DMS 273 (cell line): Measurements from ENCODE around the gene PGBD2.
"Not testable (repeated sequence)": the region's sequence is repeated elsewhere in the genome, so short reads cannot be mapped to it uniquely, and the experiment has no call there.

ENCODE experiments used
- DNase-seq: peaks from one replicate; lab custom pipeline; 2025; ENCODE audit not compliant: unreplicated experiment; lab: John Stamatoyannopoulos, UW

The PGBD2 gene

GRCh38 chr1:248886237-248886895, 19.7 kb upstream of the PGBD2 start:
- DNase-seq: peak; percentile 63

GRCh38 chr1:248889914-248890243, 16.2 kb upstream of the PGBD2 start:
- DNase-seq: not testable (repeated sequence)

DNA sequence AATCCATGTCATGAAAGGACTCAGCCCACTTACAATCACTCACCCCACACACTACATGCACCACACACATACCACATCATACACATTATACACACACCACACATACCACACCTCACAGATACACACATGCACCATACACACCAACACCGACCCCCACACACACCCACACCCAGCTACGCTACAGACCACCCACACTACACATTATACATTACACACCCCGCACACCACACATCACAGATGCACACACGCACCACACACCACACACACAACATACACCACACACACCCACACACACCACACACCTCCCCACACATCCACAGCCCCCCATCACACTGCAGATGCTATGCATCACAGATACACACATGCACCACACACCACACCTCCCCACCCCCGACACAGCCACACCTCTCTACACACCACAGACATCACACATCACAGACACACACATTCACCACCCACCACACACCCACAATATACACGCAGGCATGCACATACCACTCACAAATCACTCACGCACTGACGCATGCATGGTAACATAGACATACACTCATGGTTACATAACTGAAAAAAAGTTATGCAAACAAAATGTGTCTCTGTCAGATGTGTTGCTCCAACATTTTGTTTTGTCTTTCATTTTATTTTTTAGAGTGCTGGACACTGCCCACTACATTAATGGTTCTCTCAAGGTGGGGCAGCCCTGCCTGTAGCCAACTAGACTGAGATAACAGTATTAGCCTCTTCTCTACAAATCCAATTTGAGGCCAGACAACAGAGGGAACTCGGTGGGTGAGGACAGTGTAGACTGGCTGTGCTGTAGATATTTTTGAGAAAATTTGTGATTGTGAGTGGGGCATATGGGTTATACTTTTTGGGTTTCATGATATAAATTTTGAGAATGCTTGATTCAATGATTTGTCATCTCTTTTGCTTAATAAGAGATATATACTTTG, 15.2 kb upstream of the PGBD2 start:
- DNase-seq: no peak

DNA sequence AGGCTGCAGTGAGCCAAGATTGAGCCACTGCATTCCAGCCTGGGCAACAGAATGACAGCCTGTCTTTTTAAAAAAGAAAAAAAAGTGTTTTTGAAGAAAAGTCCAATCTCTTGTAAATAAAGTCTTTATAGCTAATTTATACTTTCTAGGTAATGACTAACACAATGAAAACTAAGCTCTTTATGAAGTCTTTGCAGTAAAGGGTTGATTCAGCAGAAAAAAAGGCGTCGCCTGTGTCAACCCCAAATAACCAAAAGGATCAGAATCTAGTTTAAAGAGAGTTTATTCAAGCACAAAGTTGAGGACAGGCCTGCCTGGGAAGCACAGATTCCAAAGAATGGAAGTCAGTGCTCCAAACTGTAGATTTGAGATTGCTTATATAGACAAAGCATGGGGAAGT, 14.3 kb upstream of the PGBD2 start:
- no peak for DNase-seq

- DNase-seq: no peak
These were observed 13.4 kb upstream of the PGBD2 start for GRCh38 chr1:248892590-248892989.

DNA sequence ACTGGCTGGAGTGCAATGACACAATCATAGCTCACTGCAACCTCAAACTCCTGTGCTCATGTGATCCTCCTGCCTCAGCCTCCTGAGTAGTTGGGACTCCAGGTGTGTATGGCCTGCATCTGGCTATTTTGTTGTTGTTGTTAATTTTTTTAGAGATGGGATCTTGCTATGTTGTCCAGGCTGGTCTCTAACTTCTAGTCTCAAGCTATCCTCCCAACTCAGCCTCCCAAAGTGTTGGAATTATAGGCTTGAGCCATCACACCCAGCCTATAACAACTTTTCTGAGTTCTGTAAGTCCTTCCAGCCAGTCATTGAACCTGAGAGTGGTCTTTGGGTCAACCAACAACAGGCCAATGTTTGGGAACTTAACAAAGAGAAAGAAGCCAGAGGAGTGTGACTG, 11.2 kb upstream of the PGBD2 start:
- no peak for DNase-seq

GRCh38 chr1:248897412-248898337, 8.4 kb upstream of the PGBD2 start:
- no peak for DNase-seq

DNA sequence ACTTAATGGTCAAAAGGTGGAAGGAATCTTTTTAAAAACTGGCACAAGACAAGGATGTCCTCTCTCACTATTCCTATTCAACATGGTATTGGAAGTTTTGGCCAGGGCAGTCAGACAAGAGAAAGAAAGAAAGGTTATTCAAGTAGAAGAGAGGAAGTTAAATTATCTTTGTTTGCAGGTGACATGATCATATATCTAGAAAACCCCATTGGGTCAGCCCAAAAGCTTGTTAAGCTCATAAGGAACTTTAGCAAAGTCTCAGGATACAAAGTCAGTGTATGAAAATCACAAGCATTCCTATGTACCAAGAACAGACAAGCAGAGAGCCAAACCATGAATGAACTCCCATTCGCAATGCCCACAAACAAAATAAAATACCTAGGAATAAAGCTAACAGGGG, 5.4 kb upstream of the PGBD2 start:
- DNase-seq: no peak

DNA sequence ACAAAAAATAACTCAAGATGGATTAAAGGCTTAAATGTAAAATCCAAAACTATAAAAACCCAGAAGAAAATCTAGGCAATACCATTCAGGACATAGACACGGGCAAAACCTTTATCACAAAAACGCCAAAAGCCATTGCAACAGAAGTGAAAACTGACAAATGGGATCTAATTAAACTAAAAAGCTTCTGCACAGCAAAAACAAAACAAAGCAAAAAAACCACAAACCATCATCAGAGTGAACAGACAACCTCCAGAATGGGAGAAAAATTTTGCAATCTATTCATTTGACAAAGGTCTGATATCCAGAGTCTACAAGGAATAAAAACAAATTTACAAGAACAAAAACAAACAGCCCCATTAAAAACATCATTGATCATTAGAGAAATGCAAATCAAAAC, 4.5 kb upstream of the PGBD2 start:
- no peak for DNase-seq

GRCh38 chr1:248904437-248905216, 1.4 kb upstream of the PGBD2 start:
- DNase-seq: no peak

- DNase-seq: no peak
These were observed 400 bp upstream of the PGBD2 start for GRCh38 chr1:248905662-248906008.

- DNase-seq: peak; percentile 32
These were observed 972 bp downstream of the PGBD2 start for GRCh38 chr1:248906753-248907661.

DNA sequence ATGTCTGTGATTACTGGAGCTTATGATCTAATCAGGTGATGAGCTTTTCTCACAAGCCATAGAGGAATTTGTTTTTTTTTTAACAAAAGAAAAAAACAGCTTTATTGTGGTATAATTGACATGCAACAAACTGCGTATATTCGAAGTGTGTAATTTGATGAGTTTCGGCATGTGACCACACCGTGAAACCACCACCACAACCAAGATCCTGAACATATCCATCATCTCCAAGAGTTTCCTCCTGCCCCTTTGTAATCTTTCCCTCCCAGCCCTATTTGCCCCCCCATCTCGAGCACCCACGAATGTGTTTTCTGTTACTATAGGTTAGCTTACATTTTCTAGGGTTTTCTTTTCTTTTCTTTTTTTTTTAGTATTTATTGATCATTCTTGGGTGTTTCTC, 4.7 kb downstream of the PGBD2 start:
- no peak for DNase-seq

DNA sequence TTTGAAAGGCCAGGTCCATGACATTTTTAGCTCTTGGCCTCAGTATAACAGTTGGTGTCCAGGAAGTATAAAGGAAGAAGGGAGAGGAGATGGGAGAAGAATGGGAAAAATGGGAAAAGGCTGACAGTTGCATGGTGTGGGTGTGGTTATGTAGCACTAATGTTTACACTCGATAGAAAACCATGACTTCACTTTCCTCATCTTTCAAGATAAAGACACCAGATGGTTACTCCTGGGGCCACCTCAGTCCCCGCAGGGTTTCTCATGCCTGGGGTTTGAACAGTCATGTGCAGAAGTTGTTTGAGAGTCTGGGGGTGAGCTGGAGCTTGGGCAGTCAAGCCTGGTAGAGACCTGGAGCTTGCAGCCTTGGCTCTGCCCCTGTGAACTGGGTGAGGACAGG, 7.9 kb downstream of the PGBD2 start:
- peak; percentile 66 for DNase-seq

DNA sequence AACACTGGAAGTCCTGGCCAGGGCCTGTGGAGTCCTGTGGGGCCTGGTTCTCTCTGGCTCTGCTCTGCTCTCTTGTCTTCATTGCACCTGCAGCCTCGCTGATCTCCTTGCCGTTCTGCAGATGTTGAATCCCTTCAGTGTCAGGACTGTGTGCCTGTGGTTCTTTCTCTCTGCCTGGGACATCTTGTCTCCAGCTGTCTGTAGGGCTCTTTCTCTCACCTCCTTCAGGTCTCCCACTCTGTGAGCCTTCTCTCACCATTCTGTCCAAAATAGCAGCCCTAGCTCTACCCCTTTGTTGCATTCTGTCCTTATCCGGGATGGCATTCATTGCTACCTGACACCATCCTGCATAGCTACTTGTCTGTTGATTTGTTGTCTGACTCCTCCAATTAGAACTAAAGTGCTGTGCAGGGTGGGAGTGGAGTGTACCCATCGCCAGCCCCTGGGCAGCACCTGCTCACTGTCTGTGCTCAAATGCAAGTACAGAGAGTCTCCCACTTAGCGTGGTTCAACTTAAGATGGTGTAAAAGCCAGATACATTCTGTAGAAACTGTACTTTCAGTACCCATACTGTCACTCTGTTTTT, 8.9 kb downstream of the PGBD2 start:
- DNase-seq: no peak

- DNase-seq: peak; percentile 63
These were observed 12.1 kb downstream of the PGBD2 start for GRCh38 chr1:248918131-248918530.

DNA sequence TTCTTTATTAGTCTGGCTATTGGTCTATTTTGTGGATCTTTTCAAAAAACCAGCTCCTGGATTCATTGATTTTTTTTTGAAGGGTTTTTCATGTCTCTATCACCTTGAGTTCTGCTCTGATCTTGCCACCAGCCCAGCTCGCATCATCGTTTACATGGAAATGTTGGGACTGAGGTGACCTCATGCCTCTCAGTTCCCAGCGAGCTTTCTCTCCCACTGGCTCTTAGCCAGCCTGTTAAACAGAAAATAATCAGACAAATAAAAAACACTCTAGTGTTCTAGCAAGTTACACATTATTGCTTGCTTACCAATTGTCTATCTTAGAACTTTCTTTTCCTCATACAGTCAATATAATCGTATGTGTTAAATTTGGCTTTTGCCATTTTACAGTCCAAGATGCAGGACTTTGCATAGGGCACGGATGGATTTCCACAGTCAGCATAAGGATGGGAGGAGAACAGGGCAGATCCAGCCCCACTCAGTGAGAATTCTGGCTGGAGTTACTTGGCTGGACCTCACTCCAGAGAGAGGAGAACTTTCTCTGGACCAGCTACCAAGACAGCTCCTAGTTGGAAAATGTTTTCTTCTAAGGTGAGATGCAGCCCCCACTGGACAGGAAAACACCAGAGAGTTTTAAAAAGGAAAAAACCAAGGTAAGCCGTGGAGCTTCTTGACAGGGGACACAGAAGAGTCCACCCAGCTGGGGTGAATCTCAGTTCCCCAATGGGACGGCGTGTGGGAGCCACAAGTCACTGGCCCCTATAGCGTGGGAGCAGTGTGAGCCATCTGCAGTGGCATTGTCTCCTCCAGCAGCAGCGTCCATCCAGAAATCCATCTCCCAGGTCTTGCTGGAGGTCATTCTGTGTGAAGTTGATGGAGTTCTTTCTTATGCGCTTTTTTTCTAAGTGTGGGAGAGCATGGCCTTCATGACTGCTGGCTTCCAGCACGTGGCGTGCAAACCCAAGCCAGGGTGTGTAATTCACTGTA, 17.6 kb downstream of the PGBD2 start:
- no peak for DNase-seq
